Nephron (organoid): Measurements from ENCODE around the gene GHITM.

Experiments used
- H3K27ac Mint-ChIP-seq, 3 experiments: 2 replicates each; pipeline ENCODE4 v1.8.0; 2020; ENCODE audit warnings: mixed read lengths in 3 of 3, mild to moderate bottlenecking in 2 of 3, moderate library complexity in 1 of 3
- H3K27me3 Mint-ChIP-seq: 2 replicates; pipeline ENCODE4 v1.8.0; 2021; ENCODE audit warnings: low read depth, mild to moderate bottlenecking, moderate library complexity, mixed read lengths
- H3K36me3 Mint-ChIP-seq: 2 replicates; pipeline ENCODE4 v1.8.0; 2020; ENCODE audit warnings: low read depth, mixed read lengths
- H3K4me1 Mint-ChIP-seq: 2 replicates; pipeline ENCODE4 v1.8.0; 2020; ENCODE audit warnings: mixed read lengths
- H3K4me3 Mint-ChIP-seq, 3 experiments: 2 replicates each; pipeline ENCODE4 v1.8.0; 2020; ENCODE audit warnings: mild to moderate bottlenecking in 3 of 3, mixed read lengths in 3 of 3, moderate library complexity in 2 of 3
- H3K9me3 Mint-ChIP-seq: 2 replicates; pipeline ENCODE4 v1.8.0; 2020; ENCODE audit warnings: mixed read lengths
- CTCF ChIP-seq, 3 experiments: fragments of 200-600 bp; sonication (generic); IDR thresholded peaks; one replicate each; pipeline ENCODE4 v1.5.0; 2021; ENCODE audit warnings: antibody characterized with exemption in 3 of 3; ENCODE audit not compliant: unreplicated experiment in 3 of 3

GHITM gene

GRCh38 chr10:84156009-84156408, 16.7 kb downstream of the GHITM start:
- peaks cover 9% of the 10 kb centered on the region for H3K27me3 Mint-ChIP-seq
- no peak for TF ChIP-seq CTCF (IDR thresholded peaks at IDR 0.05; ENCODE audit: unreplicated experiment in 3 of 3)
- peaks cover 32% of the 10 kb centered on the region for H3K36me3 Mint-ChIP-seq
- H3K27ac Mint-ChIP-seq = no peak overlapping the region
- peaks cover 10% of the 10 kb centered on the region for H3K4me1 Mint-ChIP-seq
- no peak overlapping the region for H3K4me3 Mint-ChIP-seq
- H3K9me3 Mint-ChIP-seq = no peaks in the 10 kb centered on the region

GRCh38 chr10:84156768-84157167, 17.5 kb downstream of the GHITM start:
- Mint-ChIP-seq H3K36me3 (peaks cover 29% of the 10 kb centered on the region), H3K4me1 (peaks cover 10% of the 10 kb centered on the region), H3K27ac (no peak overlapping the region), H3K27me3 (peaks cover 10% of the 10 kb centered on the region), H3K9me3 (no peaks in the 10 kb centered on the region), H3K4me3 (no peak overlapping the region)
- no peak for TF ChIP-seq CTCF (IDR thresholded peaks at IDR 0.05; ENCODE audit: unreplicated experiment in 3 of 3)

- no peak for TF ChIP-seq CTCF (IDR thresholded peaks at IDR 0.05; ENCODE audit: unreplicated experiment in 3 of 3)
- H3K4me1 Mint-ChIP-seq = peaks cover 10% of the 10 kb centered on the region
- peaks cover 18% of the 10 kb centered on the region for H3K36me3 Mint-ChIP-seq
- no peak overlapping the region for H3K4me3 Mint-ChIP-seq
- H3K27me3 Mint-ChIP-seq = peaks cover 13% of the 10 kb centered on the region
- no peaks in the 10 kb centered on the region for H3K9me3 Mint-ChIP-seq
- H3K27ac Mint-ChIP-seq = no peak overlapping the region
Measured at GRCh38 chr10:84158061-84158460, 18.8 kb downstream of the GHITM start.

- Mint-ChIP-seq H3K27ac (no peak overlapping the region), H3K4me1 (peaks cover 10% of the 10 kb centered on the region), H3K27me3 (peaks cover 13% of the 10 kb centered on the region), H3K9me3 (no peaks in the 10 kb centered on the region), H3K4me3 (no peak overlapping the region), H3K36me3 (peaks cover 14% of the 10 kb centered on the region)
- TF ChIP-seq CTCF (IDR thresholded peaks at IDR 0.05; ENCODE audit: unreplicated experiment in 3 of 3) = no peak
Measured at GRCh38 chr10:84158550-84158949, 19.2 kb downstream of the GHITM start.

- no peak for TF ChIP-seq CTCF (IDR thresholded peaks at IDR 0.05; ENCODE audit: unreplicated experiment in 3 of 3)
- Mint-ChIP-seq H3K4me1 (peaks cover 10% of the 10 kb centered on the region), H3K36me3 (peaks cover 10% of the 10 kb centered on the region), H3K4me3 (no peak overlapping the region), H3K9me3 (no peaks in the 10 kb centered on the region), H3K27ac (no peak overlapping the region), H3K27me3 (peaks cover 13% of the 10 kb centered on the region)
Measured at GRCh38 chr10:84159076-84159685, 19.9 kb downstream of the GHITM start.

GRCh38 chr10:84160663-84161362, 21.5 kb downstream of the GHITM start:
- Mint-ChIP-seq H3K4me3 (no peak overlapping the region), H3K27me3 (peaks cover 16% of the 10 kb centered on the region), H3K4me1 (peaks cover 10% of the 10 kb centered on the region), H3K27ac (no peak overlapping the region), H3K9me3 (no peaks in the 10 kb centered on the region), H3K36me3 (peaks cover 1% of the 10 kb centered on the region)
- TF ChIP-seq CTCF (IDR thresholded peaks at IDR 0.05; ENCODE audit: unreplicated experiment in 3 of 3) = no peak
